ENCODE results near the gene ESYT3.

The ESYT3 gene

GRCh38 chr3:138434276-138434874, at the start of gene ESYT3:
Gene ESYT3, plus strand, starts transcription at chr3:138434616. Its CDS starts 183 bp downstream, at chr3:138434799.
- peak; percentile 59 to 60 for DNase-seq (ENCODE audit: low read depth in 2 of 2)

- DNase-seq (ENCODE audit: low read depth in 2 of 2): no peak
These were observed 49.4 kb upstream of the ESYT3 start for GRCh38 chr3:138384976-138385375.

- DNase-seq (ENCODE audit: low read depth in 2 of 2): no peak
These were observed 45.2 kb upstream of the ESYT3 start for GRCh38 chr3:138389144-138389601.

- DNase-seq (ENCODE audit: low read depth in 2 of 2): no peak
These were observed 44.4 kb upstream of the ESYT3 start for GRCh38 chr3:138389841-138390581.

- no peak for DNase-seq (ENCODE audit: low read depth in 2 of 2)
These were observed 43.9 kb upstream of the ESYT3 start for GRCh38 chr3:138390582-138390932.

GRCh38 chr3:138394156-138394555, 40.3 kb upstream of the ESYT3 start:
- no peak for DNase-seq (ENCODE audit: low read depth in 2 of 2)

- DNase-seq (ENCODE audit: low read depth in 2 of 2): no peak
These were observed 39.7 kb upstream of the ESYT3 start for GRCh38 chr3:138394686-138395085.

GRCh38 chr3:138395865-138396751, 38.3 kb upstream of the ESYT3 start:
- DNase-seq (ENCODE audit: low read depth in 2 of 2): no peak

- no peak for DNase-seq (ENCODE audit: low read depth in 2 of 2)
These were observed 37.5 kb upstream of the ESYT3 start for GRCh38 chr3:138396752-138397410.

- DNase-seq (ENCODE audit: low read depth in 2 of 2): no peak
These were observed 36.4 kb upstream of the ESYT3 start for GRCh38 chr3:138397983-138398382.

- DNase-seq (ENCODE audit: low read depth in 2 of 2): no peak
These were observed 35.4 kb upstream of the ESYT3 start for GRCh38 chr3:138398791-138399575.

- no peak for DNase-seq (ENCODE audit: low read depth in 2 of 2)
These were observed 34.6 kb upstream of the ESYT3 start for GRCh38 chr3:138399766-138400165.

- DNase-seq (ENCODE audit: low read depth in 2 of 2): no peak
These were observed 33.8 kb upstream of the ESYT3 start for GRCh38 chr3:138400651-138401070.

- DNase-seq (ENCODE audit: low read depth in 2 of 2): no peak
These were observed 32.6 kb upstream of the ESYT3 start for GRCh38 chr3:138401834-138402233.

- DNase-seq (ENCODE audit: low read depth in 2 of 2): no peak
These were observed 30.3 kb upstream of the ESYT3 start for GRCh38 chr3:138404121-138404520.

GRCh38 chr3:138405001-138405400, 29.4 kb upstream of the ESYT3 start:
- DNase-seq (ENCODE audit: low read depth in 2 of 2): no peak

- DNase-seq (ENCODE audit: low read depth in 2 of 2): no peak
These were observed 28.9 kb upstream of the ESYT3 start for GRCh38 chr3:138405486-138405885.

GRCh38 chr3:138406606-138407005, 27.8 kb upstream of the ESYT3 start:
- no peak for DNase-seq (ENCODE audit: low read depth in 2 of 2)

GRCh38 chr3:138407236-138407907, 27.0 kb upstream of the ESYT3 start:
- no peak for DNase-seq (ENCODE audit: low read depth in 2 of 2)

- DNase-seq (ENCODE audit: low read depth in 2 of 2): no peak
These were observed 25.5 kb upstream of the ESYT3 start for GRCh38 chr3:138408751-138409570.

All from stimulated activated CD8-positive, alpha-beta memory T cell treated with anti-CD3 and anti-CD28 coated beads, Interleukin-15, amount 100 ng/mL, for 48 hours (primary cell).